ENCODE data around the gene KLHL33.
"Not testable (repeated sequence)": the region's sequence is repeated elsewhere in the genome, so short reads cannot be mapped to it uniquely, and the experiment has no call there.

DNA sequence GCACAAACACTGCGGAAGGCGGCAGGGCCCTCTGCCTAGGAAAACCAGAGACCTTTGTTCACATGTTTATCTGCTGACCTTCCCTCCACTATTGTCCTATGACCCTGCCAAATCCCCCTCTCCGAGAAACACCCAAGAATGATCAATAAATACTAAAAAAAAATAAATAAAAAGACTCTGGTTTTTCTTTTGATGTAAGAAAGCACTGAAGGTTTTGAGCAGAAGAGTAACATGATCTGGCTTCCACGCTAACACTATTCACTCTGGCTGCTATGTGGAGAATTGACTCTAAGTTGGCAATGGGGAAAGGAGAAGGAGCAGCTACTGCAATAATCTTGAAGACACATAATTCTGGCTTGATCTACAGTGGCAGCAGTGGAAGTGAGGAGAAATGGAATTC is 7.7 kb upstream of the KLHL33 start:
- not testable (repeated sequence) for TF ChIP-seq CTCF (conservative IDR thresholded peaks at IDR 0.05); EZH2 (IDR thresholded peaks at IDR 0.05; ENCODE audit: low read depth)

Measured in PC-9 (cell line).